Endothelial cell of umbilical vein (primary cell): ENCODE results near the gene ANKRD34C. TPM values are rescaled to one million over a fixed set of nuclear protein-coding genes. Genes with fewer than 3 reads are reported as not detected.

ENCODE experiments used
- BruUV-seq: library from RNA; stranded (reverse); fragments of 400-500 nt; replicated peaks from 2 replicates; lab custom pipeline; 2021; lab: Mats Ljungman, UMichigan
- CTCF ChIA-PET: fragments of 300-600, 350-600 bp; sonication (Branson Sonifier 250); formaldehyde crosslinking; loops from one replicate; lab custom pipeline; 2021; ENCODE audit warnings: antibody characterized with exemption, inconsistent platforms; lab: Charles Lee
- POLR2A ChIA-PET: fragments of 300-600, 350-600 bp; sonication (Branson Sonifier 250); formaldehyde crosslinking; loops from one replicate; lab custom pipeline; 2021; ENCODE audit warnings: antibody characterized with exemption, inconsistent platforms; lab: Charles Lee
- DNase-seq: peaks from one replicate; pipeline ENCODE4 v3.0.0-alpha.2; 2011; ENCODE audit warnings: low read depth, low spot score
- FAIRE-seq: peaks from 2 replicates; lab custom pipeline; 2011; peaks lifted over from hg19 to GRCh38; lab: Jason Lieb, UNC
- H2AFZ ChIP-seq: 2 replicates; pipeline ENCODE4 v1.6.0; 2012; ENCODE audit warnings: low read depth, low read length, control low read depth, inconsistent platforms
- H3K27ac ChIP-seq: 2 replicates; pipeline ENCODE4 v1.5.1; 2011; ENCODE audit warnings: low read depth, mild to moderate bottlenecking, control low read depth, low read length, moderate library complexity; ENCODE audit not compliant: insufficient read depth
- H3K27me3 ChIP-seq, 2 experiments: 2 replicates each; pipeline versions ENCODE4 v1.6.0 to v1.6.1; 2011; ENCODE audit warnings: low read length in 2 of 2, mixed read lengths in 1 of 2; ENCODE audit not compliant: control insufficient read depth in 2 of 2, insufficient read depth in 2 of 2
- H3K36me3 ChIP-seq, 2 experiments: 2 replicates in 1 of 2; 3 replicates in 1 of 2; pipeline ENCODE4 v1.5.1; 2011; ENCODE audit warnings: low read length in 2 of 2, mild to moderate bottlenecking in 1 of 2, moderate library complexity in 1 of 2; ENCODE audit not compliant: control insufficient read depth in 2 of 2, insufficient read depth in 2 of 2; ENCODE audit errors: extremely low read depth in 1 of 2
- H3K4me1 ChIP-seq: 3 replicates; pipeline ENCODE4 v1.5.1; 2011; ENCODE audit warnings: mild to moderate bottlenecking, low read length; ENCODE audit not compliant: control insufficient read depth, insufficient read depth; ENCODE audit errors: extremely low read depth
- H3K4me2 ChIP-seq: 2 replicates; pipeline ENCODE4 v1.6.1; 2011; ENCODE audit warnings: low read length, control low read depth, mixed read lengths; ENCODE audit not compliant: insufficient read depth
- H3K4me3 ChIP-seq, 3 experiments: fragments of 200-600 bp in 1 of 3; sonication (generic), shearing (Covaris generic) in 1 of 3; replicated peaks in 1 of 3; 2 replicates each; pipeline ENCODE4 v1.5.1; 2011 to 2016; ENCODE audit warnings: control low read depth in 3 of 3, low read length in 3 of 3, mild to moderate bottlenecking in 2 of 3, inconsistent platforms in 1 of 3, low read depth in 1 of 3, moderate library complexity in 1 of 3; ENCODE audit not compliant: insufficient read depth in 1 of 3
- H3K79me2 ChIP-seq: 2 replicates; pipeline ENCODE4 v1.6.0; 2012; ENCODE audit warnings: low read length, inconsistent platforms; ENCODE audit not compliant: control insufficient read depth, insufficient read depth
- H3K9ac ChIP-seq: replicated peaks from 2 replicates; pipeline ENCODE3; 2011; ENCODE audit warnings: low read length, control low read depth; ENCODE audit not compliant: insufficient read depth; ENCODE audit errors: extremely low read depth
- H3K9me1 ChIP-seq: replicated peaks from 3 replicates; pipeline ENCODE4 v1.6.0; 2011; ENCODE audit warnings: mild to moderate bottlenecking, low read length; ENCODE audit not compliant: control insufficient read depth, insufficient read depth; ENCODE audit errors: extremely low read depth
- H3K9me3 ChIP-seq: replicated peaks from 2 replicates; pipeline ENCODE4 v1.5.1; 2012; ENCODE audit warnings: low read length, inconsistent platforms; ENCODE audit not compliant: control insufficient read depth, insufficient read depth
- H4K20me1 ChIP-seq: replicated peaks from 2 replicates; pipeline ENCODE3; 2011; ENCODE audit warnings: mild to moderate bottlenecking, low read length; ENCODE audit not compliant: control insufficient read depth, insufficient read depth; ENCODE audit errors: extremely low read depth
- CTCF ChIP-seq, 2 donors: IDR thresholded peaks; 1 replicate in 1 of 2; 2 replicates in 1 of 2; pipeline ENCODE4 v1.5.1; 2011; ENCODE audit warnings: low read length in 2 of 2, mild to moderate bottlenecking in 2 of 2, moderate library complexity in 2 of 2, control low read depth in 1 of 2, inconsistent platforms in 1 of 2, low read depth in 1 of 2; ENCODE audit not compliant: insufficient read depth in 1 of 2; ENCODE audit errors: extremely low read depth in 1 of 2
- EZH2 ChIP-seq: IDR thresholded peaks from 2 replicates; pipeline ENCODE4 v1.6.1; 2012; ENCODE audit warnings: borderline replicate concordance, low read depth, mild to moderate bottlenecking, moderate library complexity, low read length, inconsistent platforms; ENCODE audit not compliant: severe bottlenecking
- FOS ChIP-seq: IDR thresholded peaks from 2 replicates; pipeline ENCODE4 v1.6.1; 2011; ENCODE audit warnings: mild to moderate bottlenecking, low read length, moderate library complexity, borderline replicate concordance; ENCODE audit not compliant: insufficient read depth
- GATA2 ChIP-seq: IDR thresholded peaks from 2 replicates; pipeline ENCODE4 v1.7.0; 2011; ENCODE audit warnings: low read depth, mild to moderate bottlenecking, moderate library complexity, mixed read lengths, low read length; ENCODE audit not compliant: insufficient read length, insufficient read depth
- JUN ChIP-seq: IDR thresholded peaks from 2 replicates; pipeline ENCODE4 v1.6.1; 2011; ENCODE audit warnings: borderline replicate concordance, low read depth; ENCODE audit not compliant: insufficient read length, insufficient read depth
- MAX ChIP-seq: IDR thresholded peaks from 2 replicates; pipeline ENCODE4 v1.6.1; 2011; ENCODE audit not compliant: insufficient read depth, insufficient read length
- MYC ChIP-seq: IDR thresholded peaks from one replicate; pipeline ENCODE4 v1.6.1; 2011; ENCODE audit warnings: mild to moderate bottlenecking, low read depth, low read length
- POLR2A ChIP-seq: IDR thresholded peaks from 2 replicates; pipeline ENCODE4 v1.6.1; 2012; ENCODE audit warnings: low read depth, mild to moderate bottlenecking, control low read depth, low read length
- POLR2AphosphoS5 ChIP-seq: IDR thresholded peaks from 2 replicates; pipeline ENCODE4 v1.6.1; 2012; ENCODE audit warnings: low read depth, mild to moderate bottlenecking, control low read depth, low read length, moderate library complexity; ENCODE audit not compliant: insufficient read depth
- dilution Hi-C: fragments of 300-500 bp; cut with MboI; formaldehyde crosslinking; loops from one replicate; pipeline ENCODE4 v1.15.0; 2019; ENCODE audit warnings: low sequenced_read_pairs; ENCODE audit not compliant: extremely low pct_ligation_motif_present
- intact Hi-C: fragments of 100-400 bp; cut with micrococcal nuclease; formaldehyde crosslinking; loops from one replicate; pipeline ENCODE4 v1.10.0; 2022
- polyA plus RNA-seq, 4 experiments: library from polyadenylated mRNA; depleted of rRNA in 3 of 4; stranded (reverse) in 3 of 4; unstranded in 1 of 4; fragments of >200 nt; gene quantifications; 2 replicates each; pipeline versions ENCODE4 v1.2.1 to v1.2.3, GENCODE V29; 2011 to 2012; ENCODE audit warnings: missing spikeins in 1 of 4
- total RNA-seq: library from RNA; stranded (reverse); gene quantifications from 2 replicates; pipeline ENCODE4 v1.2.3, GENCODE V29; 2021

Gene ANKRD34C
- total and polyA plus RNA-seq, 2 donors (not counting 3 experiments of a cell fraction or from before 2014, with no cell fraction given), result not detected

DNA sequence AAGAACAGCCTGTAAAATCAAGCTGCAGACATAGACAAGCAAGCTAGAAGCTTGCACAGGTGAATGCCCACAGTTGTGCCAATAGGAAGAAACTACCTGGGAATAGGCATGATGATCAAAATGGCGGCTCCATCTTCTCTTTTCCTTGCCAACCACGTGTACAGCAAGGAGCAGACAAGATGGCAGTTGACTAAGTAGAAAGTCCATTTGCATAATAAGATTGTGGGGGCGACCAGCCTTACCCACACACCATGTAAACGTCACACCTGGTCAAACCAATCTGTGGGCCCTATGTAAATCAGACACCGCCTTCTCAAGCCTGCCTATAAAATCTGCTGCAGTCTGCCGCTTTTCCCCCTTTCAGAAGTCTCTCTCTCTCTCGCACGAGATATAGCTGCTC lies 25.1 kb upstream of the ANKRD34C start:
- Histone ChIP-seq H3K4me2 (no peak overlapping the region), H2AFZ (no peak overlapping the region), H3K9me1 (no peaks in the 10 kb centered on the region), H3K4me3 (no peak overlapping the region), H3K27me3 (no peaks in the 10 kb centered on the region), H3K9me3 (no peaks in the 10 kb centered on the region), H3K4me1 (no peaks in the 10 kb centered on the region), H3K79me2 (no peaks in the 10 kb centered on the region), H3K9ac (no peak overlapping the region), H4K20me1 (no peaks in the 10 kb centered on the region), H3K27ac (no peak overlapping the region), H3K36me3 (no peaks in the 10 kb centered on the region)
- no TSS peak for BruUV-seq
- CTCF ChIA-PET, result no interaction called here
- intact Hi-C loops (loop anchor here (10.0 kb wide), 1 partner anchor 57 kb away; the partner anchor contains the start of gene TMED3), dilution Hi-C loops (no loop called here)
- POLR2A ChIA-PET, result no interaction called here
- DNase-seq (no peak), FAIRE-seq (no peak)
- TF ChIP-seq POLR2AphosphoS5, result no peak
- TF ChIP-seq FOS, result no peak
- no peak for TF ChIP-seq MYC
- no peak for TF ChIP-seq POLR2A
- no peak for TF ChIP-seq CTCF (IDR thresholded peaks at IDR 0.05; ENCODE audit: extremely low read depth in 1 of 2, insufficient read depth in 1 of 2, low read depth in 1 of 2, low read length in 2 of 2)
- TF ChIP-seq JUN, result no peak
- no peak for TF ChIP-seq MAX
- TF ChIP-seq GATA2, result no peak
- no peak for TF ChIP-seq EZH2
